Measurements from ENCODE around the gene TMEM218.
A peak's percentile ranks its signal among the peaks of the same experiment; 100 is the strongest.
"Not testable (repeated sequence)": the region's sequence is repeated elsewhere in the genome, so short reads cannot be mapped to it uniquely, and the experiment has no call there.

TMEM218 gene

GRCh38 chr11:125074511-125075241 is 36.8 kb downstream of the TMEM218 start:
- ATAC-seq = no peak

- ATAC-seq = no peak
These were observed 37.6 kb downstream of the TMEM218 start for GRCh38 chr11:125073616-125074483.

- ATAC-seq = no peak
These were observed 38.4 kb downstream of the TMEM218 start for GRCh38 chr11:125072961-125073590.

- ATAC-seq = peak in 1 of 2 donors; percentile 18
These were observed 39.0 kb downstream of the TMEM218 start for GRCh38 chr11:125072218-125072960.

GRCh38 chr11:125071846-125072217 is 39.6 kb downstream of the TMEM218 start:
- ATAC-seq = no peak

GRCh38 chr11:125071435-125071834 is 40.0 kb downstream of the TMEM218 start:
- no peak for ATAC-seq

- ATAC-seq = peak; percentile 67 to 71
These were observed 40.6 kb downstream of the TMEM218 start for GRCh38 chr11:125070699-125071254.

GRCh38 chr11:125069796-125070195 is 41.6 kb downstream of the TMEM218 start:
- ATAC-seq = no peak

- no peak for ATAC-seq
These were observed 42.4 kb downstream of the TMEM218 start for GRCh38 chr11:125069008-125069407.

- ATAC-seq = no peak
These were observed 43.1 kb downstream of the TMEM218 start for GRCh38 chr11:125068368-125068767.

GRCh38 chr11:125064070-125064469 is 47.4 kb downstream of the TMEM218 start:
- no peak for ATAC-seq

GRCh38 chr11:125063429-125064043 is 47.9 kb downstream of the TMEM218 start:
- peak in 1 of 2 donors; percentile 21 for ATAC-seq

GRCh38 chr11:125062931-125063428 is 48.4 kb downstream of the TMEM218 start, which contains the start of gene SLC37A2:
SLC37A2 (plus strand) TSS chr11:125063305; CDS start chr11:125063368, 63 bp downstream.
- peak; percentile 70 to 85 for ATAC-seq

GRCh38 chr11:125062218-125062930 is 49.1 kb downstream of the TMEM218 start:
- no peak for ATAC-seq

- no peak for ATAC-seq
These were observed 50.1 kb downstream of the TMEM218 start for GRCh38 chr11:125061281-125061680.

GRCh38 chr11:125057693-125058016 is 53.8 kb downstream of the TMEM218 start:
- ATAC-seq = no peak

- ATAC-seq = no peak
These were observed 54.3 kb downstream of the TMEM218 start for GRCh38 chr11:125056931-125057692.

GRCh38 chr11:125056111-125056510 is 55.3 kb downstream of the TMEM218 start:
- not testable (repeated sequence) for ATAC-seq

- ATAC-seq = no peak
These were observed 56.2 kb downstream of the TMEM218 start for GRCh38 chr11:125055107-125055715.

GRCh38 chr11:125053167-125053566 is 58.3 kb downstream of the TMEM218 start:
- ATAC-seq = no peak
